HG03060 (cell line): ENCODE data around the gene PREPL.

ENCODE experiments used
- ATAC-seq: cut with Tn5 transposase; IDR thresholded peaks from one replicate; pipeline ENCODE4 v1.9.1; 2021; ENCODE audit warnings: low read depth, moderate number of reproducible peaks; ENCODE audit not compliant: unreplicated experiment

The PREPL gene

GRCh38 chr2:44297431-44297830 is 63.9 kb downstream of the PREPL start:
- no peak for ATAC-seq

- no peak for ATAC-seq
Observed at GRCh38 chr2:44296653-44297052, 64.6 kb downstream of the PREPL start.

DNA sequence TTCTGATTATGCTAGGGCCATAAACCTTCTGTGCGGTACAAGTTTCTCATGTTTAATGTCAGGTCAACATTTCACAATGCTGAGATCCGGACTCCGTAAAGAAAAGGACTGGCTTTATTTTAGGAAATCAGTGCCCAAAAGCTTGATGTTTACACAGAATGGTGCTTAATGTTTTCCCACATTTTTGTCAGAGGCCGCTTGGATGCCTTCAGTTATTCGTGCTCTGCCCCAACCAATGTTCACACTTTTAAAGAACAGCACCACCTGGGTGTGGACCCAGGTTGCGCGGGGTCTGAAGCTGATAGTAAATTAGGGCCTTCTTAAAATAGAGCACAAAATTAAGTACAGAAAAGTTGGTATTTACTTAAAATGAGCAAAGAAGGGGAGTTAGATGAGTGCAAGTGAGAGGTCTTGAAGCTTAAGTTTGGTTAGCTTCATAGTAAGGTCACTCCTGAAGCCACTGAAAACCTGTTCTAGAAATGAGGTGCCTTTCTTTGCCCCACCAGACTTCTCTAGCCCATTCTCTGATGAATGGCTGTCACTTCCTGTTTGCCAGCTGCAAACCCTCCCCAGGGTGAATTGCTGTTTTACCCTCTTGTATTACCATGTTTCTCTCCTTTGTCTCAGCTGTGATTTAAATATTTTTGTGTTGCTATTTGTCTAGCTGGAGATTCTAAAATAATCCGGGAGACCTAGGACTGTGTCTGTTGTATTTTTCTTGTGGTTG is 65.5 kb downstream of the PREPL start:
- no peak for ATAC-seq

GRCh38 chr2:44295113-44295512 is 66.2 kb downstream of the PREPL start:
- ATAC-seq, result no peak

GRCh38 chr2:44291281-44292248 is 69.7 kb downstream of the PREPL start:
- ATAC-seq, result no peak

DNA sequence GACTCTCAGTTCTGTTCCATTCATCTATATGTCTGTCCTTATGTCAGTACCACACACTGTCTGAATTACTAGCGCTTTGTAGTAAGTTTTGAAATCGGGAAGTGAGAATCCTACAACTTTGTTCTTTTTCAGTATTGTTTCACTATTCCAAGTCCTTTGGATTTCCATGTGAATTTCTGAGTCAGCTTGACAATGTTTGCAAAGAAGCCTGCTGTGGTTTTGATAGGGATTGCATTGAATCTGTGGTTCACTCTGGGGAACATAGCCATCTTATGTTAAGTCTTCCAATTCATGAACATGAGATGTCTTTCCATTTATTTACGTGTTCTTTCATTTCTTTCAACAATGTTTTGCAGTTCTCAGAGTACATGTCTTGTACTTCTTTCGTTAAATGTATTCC is 71.0 kb downstream of the PREPL start:
- ATAC-seq, result no peak

DNA sequence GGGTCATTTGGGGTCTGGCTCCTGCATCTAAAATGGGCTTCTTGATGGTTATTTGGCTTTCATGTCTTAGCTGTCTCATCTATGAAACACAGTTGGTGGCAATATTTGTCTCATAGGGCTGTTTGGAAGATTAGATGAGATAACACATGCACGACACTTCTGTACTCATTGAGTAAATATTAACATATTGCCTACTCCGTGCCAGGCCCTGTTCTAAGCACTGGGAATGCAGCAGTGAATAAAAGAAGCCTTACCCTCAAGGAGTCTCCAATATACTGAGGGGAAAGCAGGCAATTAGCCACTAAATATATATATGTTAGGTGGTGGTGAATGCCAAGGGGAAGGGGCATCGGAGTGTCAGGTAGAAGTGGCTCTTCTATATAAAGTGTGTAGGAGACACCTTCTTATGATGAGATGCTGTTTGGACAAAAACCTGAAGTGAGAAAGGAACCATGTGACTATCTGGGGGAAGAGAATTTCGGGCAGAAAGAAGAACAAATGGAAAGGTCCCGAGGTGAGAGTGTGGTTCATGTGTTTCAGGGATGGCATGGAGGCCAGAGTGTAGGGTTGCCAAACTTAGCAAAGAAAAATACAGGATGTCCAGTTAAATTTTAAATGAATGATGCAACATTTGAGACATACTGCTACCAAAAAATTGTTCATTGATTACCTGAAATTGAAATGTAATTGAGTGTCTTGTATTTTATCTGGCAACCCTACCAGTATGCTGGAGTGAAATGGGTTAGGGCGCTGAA is 74.2 kb downstream of the PREPL start:
- no peak for ATAC-seq

DNA sequence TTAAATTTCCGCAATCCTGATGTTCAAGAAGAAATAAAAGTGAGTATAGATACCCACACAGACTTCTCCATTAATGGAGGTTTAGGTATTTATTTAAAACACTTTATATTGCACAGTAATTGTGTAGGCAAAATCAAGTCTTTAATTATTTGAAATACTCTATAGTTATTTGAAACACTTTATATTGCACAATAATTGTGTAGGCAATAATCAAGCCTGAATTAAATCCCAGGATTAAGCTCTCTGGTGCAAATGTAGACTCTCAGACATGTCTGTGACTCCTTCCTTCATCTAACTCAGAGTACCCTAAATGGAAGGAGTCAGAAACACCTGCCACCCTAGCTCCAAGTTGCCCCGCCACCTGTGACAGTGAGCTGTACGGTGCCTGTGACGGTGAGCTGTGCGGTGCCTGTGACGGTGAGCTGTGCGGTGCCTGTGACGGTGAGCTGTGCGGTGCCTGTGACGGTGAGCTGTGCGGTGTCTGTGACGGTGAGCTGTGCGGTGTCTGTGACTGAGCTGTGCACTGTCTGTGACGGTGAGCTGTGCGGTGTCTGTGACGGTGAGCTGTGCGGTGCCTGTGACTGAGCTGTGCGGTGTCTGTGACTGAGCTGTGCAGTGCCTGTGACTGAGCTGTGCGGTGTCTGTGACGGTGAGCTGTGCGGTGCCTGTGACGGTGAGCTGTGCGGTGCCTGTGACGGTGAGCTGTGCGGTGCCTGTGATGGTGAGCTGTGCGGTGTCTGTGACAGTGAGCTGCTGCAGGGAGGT is 75.0 kb downstream of the PREPL start:
- no peak for ATAC-seq

GRCh38 chr2:44285174-44285573 is 76.1 kb downstream of the PREPL start:
- ATAC-seq, result no peak

- ATAC-seq, result no peak
Observed at GRCh38 chr2:44283116-44283666, 78.1 kb downstream of the PREPL start.

GRCh38 chr2:44280869-44281268 is 80.4 kb downstream of the PREPL start:
- ATAC-seq, result no peak

DNA sequence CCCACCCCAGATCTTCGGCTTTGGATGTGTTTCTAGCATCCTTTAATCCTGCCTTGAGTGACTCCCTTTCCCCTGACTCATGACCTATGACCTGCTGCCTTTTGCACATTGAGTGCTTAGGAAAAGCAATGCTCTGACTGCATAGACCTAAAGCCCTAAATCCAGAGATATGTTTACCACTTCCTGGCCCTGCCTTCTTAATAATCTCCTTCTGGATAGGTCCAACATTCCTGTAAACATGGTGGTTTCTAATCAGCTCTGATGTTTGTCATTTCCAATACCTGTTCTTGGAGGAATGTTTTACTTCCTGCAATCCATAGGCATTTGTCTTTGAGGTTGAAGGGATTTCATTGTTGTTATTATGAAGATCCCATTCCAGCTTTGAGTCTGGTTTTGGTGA is 83.8 kb downstream of the PREPL start:
- ATAC-seq, result no peak

DNA sequence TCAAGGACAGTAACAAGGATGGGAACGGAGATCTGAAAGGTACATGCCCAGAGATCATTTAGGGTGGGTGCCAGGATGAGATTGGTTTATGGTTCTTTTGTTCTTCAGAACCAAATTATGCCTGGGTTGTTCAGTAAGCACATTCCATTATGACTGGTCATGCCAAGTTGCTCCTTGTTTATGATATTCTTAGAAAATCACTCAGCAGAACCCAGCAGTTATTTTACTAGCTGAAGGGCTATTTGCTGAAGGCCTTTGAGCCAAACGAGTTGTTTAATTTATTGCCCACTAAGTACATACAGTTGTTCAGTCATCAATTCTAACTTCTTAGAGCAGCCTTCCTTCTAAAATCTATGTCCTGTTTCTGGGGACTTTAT is 85.4 kb downstream of the PREPL start:
- ATAC-seq, result no peak

GRCh38 chr2:44273596-44273995 is 87.7 kb downstream of the PREPL start:
- ATAC-seq, result no peak

DNA sequence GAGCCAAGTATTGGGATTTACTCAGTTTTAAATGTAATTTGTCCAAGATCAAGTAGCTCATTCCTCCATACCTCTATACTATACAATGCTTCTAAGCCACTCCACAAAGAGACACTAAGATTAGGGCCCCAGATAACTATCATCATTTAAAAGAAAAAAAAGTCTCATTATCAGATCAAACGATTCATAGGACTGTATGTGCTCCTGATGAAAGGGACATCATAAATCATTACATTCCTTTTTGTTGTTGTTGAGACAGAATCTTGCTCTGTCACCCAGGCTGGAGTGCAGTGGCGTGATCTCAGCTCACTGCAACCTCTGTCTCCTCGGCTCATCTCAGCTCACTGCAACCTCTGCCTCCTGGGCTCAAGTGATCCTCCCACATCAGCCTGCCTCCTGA is 88.2 kb downstream of the PREPL start:
- ATAC-seq, result no peak

DNA sequence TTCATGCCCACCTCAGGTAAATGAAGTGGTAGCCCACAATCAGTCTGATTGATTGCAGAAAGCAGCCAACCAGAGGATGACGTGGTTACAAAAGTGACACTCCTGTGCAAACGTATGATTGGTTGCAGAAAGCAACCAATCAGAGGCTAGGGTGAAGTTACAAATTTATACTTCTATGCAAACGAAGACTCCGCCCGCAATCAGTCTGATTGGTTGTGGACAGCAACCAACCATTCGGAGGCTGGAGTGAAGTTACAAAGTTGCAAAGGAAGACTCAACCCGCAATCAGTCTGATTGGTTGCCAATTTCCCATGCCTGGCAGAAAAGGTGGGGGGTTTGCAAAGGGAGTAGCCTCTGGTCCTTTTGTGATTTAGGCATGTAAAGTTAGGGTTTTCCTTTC is 90.0 kb downstream of the PREPL start:
- no peak for ATAC-seq

DNA sequence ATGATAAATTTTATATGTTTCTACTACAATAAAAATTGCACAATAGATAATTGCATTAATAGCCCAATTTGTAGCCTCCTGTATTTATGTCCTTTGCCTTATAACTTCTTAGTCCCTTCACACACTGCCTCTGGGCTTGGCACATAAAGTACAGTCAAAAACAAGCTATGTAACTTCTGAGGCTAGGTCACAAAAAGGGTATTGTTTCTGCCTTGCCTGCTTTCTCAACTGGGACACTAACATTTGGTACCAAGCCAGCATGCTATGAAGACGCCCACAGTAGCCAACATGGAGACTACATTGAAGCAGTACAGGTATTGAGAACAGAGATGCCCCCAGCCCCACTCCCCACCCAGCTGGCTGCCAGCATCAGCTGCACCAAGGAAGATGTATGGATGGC is 91.5 kb downstream of the PREPL start:
- no peak for ATAC-seq

- ATAC-seq, result no peak
Observed at GRCh38 chr2:44267796-44268648, 93.3 kb downstream of the PREPL start.
